Activated gamma-delta T cell treated with Interleukin-2 at 50 U/mL for 16 hours (primary cell): ENCODE measurements around the gene PARP14.

Experiments
- DNase-seq: peaks from one replicate; pipeline ENCODE4 v3.0.0-alpha.2; 2020

The PARP14 gene

GRCh38 chr3:122773944-122774509 is 93.4 kb downstream of the PARP14 start:
- DNase-seq = no peak

- DNase-seq = no peak
Measured at GRCh38 chr3:122774564-122774963, 93.9 kb downstream of the PARP14 start.

GRCh38 chr3:122776675-122777468 is 96.2 kb downstream of the PARP14 start:
- DNase-seq = no peak

- DNase-seq = no peak
Measured at GRCh38 chr3:122777563-122777962, 96.9 kb downstream of the PARP14 start.
